GM19468 (cell line): ENCODE measurements around the gene FKBP4.
A peak's percentile ranks its signal among the peaks of the same experiment; 100 is the strongest.
"Not testable (repeated sequence)": the region's sequence is repeated elsewhere in the genome, so short reads cannot be mapped to it uniquely, and the experiment has no call there.

ENCODE experiments used
- ATAC-seq: cut with Tn5 transposase; IDR thresholded peaks from one replicate; pipeline ENCODE4 v1.9.1; 2021; ENCODE audit warnings: mild to moderate bottlenecking, moderate library complexity, moderate number of reproducible peaks; ENCODE audit not compliant: unreplicated experiment; ENCODE audit errors: extremely low read depth

The FKBP4 gene

GRCh38 chr12:2794736-2795289 is at the start of gene FKBP4:
TSS of gene FKBP4 (plus strand) at chr12:2794970. CDS start at chr12:2795140, 170 bp downstream.
- peak; percentile 62 for ATAC-seq

GRCh38 chr12:2745655-2746054 is 49.1 kb upstream of the FKBP4 start:
- ATAC-seq: no peak

GRCh38 chr12:2749580-2749979 is 45.2 kb upstream of the FKBP4 start:
- ATAC-seq: no peak

- ATAC-seq: no peak
Observed at GRCh38 chr12:2750185-2750584, 44.6 kb upstream of the FKBP4 start.

- ATAC-seq: no peak
Observed at GRCh38 chr12:2751230-2751629, 43.5 kb upstream of the FKBP4 start.

- ATAC-seq: no peak
Observed at GRCh38 chr12:2751686-2752085, 43.1 kb upstream of the FKBP4 start.

- no peak for ATAC-seq
Observed at GRCh38 chr12:2752676-2753371, 41.9 kb upstream of the FKBP4 start.

- no peak for ATAC-seq
Observed at GRCh38 chr12:2753536-2753935, 41.2 kb upstream of the FKBP4 start.

GRCh38 chr12:2754208-2754607 is 40.6 kb upstream of the FKBP4 start:
- no peak for ATAC-seq

GRCh38 chr12:2756756-2757155 is 38.0 kb upstream of the FKBP4 start:
- ATAC-seq: no peak

GRCh38 chr12:2759733-2760132 is 35.0 kb upstream of the FKBP4 start:
- ATAC-seq: no peak

- no peak for ATAC-seq
Observed at GRCh38 chr12:2764398-2764797, 30.4 kb upstream of the FKBP4 start.

- no peak for ATAC-seq
Observed at GRCh38 chr12:2765052-2765451, 29.7 kb upstream of the FKBP4 start.

- ATAC-seq: no peak
Observed at GRCh38 chr12:2765608-2766007, 29.2 kb upstream of the FKBP4 start.

GRCh38 chr12:2768224-2768961 is 26.4 kb upstream of the FKBP4 start:
- no peak for ATAC-seq

- ATAC-seq: no peak
Observed at GRCh38 chr12:2769866-2770533, 24.8 kb upstream of the FKBP4 start.

- not testable (repeated sequence) for ATAC-seq
Observed at GRCh38 chr12:2770544-2770943, 24.2 kb upstream of the FKBP4 start.

- ATAC-seq: no peak
Observed at GRCh38 chr12:2772370-2772769, 22.4 kb upstream of the FKBP4 start.

GRCh38 chr12:2773199-2773875 is 21.4 kb upstream of the FKBP4 start:
- no peak for ATAC-seq

- no peak for ATAC-seq
Observed at GRCh38 chr12:2775431-2775830, 19.3 kb upstream of the FKBP4 start.
